Heart left ventricle (tissue), 16 donors: ENCODE measurements around the gene C1orf116. TPM values are rescaled to one million over a fixed set of nuclear protein-coding genes. Genes with fewer than 3 reads are reported as not detected.

Source experiments
- ATAC-seq, 4 donors: fragments of 200-7000 bp; cut with Tn5 transposase; one replicate each; pipeline ENCODE4 v1.9.1; 2020 to 2022; ENCODE audit warnings: moderate library complexity in 4 of 4, mild to moderate bottlenecking in 3 of 4, moderate number of reproducible peaks in 1 of 4
- DNase-seq, 5 donors: peaks; one replicate each; pipeline ENCODE4 v3.0.0-alpha.2; 2020
- H3K27ac ChIP-seq, 12 donors: fragments of 200-600 bp; sonication (generic) in 4 of 12; one replicate each; pipeline versions ENCODE4 v1.5.0 to v1.8.0; 2016 to 2022; ENCODE audit warnings: mild to moderate bottlenecking in 2 of 12
- H3K27me3 ChIP-seq, 9 donors: fragments of 200-600 bp; sonication (generic) in 2 of 9; one replicate each; pipeline versions ENCODE4 v1.5.1 to v1.8.0; 2016 to 2022; ENCODE audit warnings: mild to moderate bottlenecking in 3 of 9
- H3K36me3 ChIP-seq, 9 donors: fragments of 200-600 bp; sonication (generic) in 2 of 9; one replicate each; pipeline versions ENCODE4 v1.5.0 to v1.8.0; 2018 to 2022; ENCODE audit warnings: mild to moderate bottlenecking in 2 of 9
- H3K4me1 ChIP-seq, 12 donors: fragments of 200-600 bp; sonication (generic) in 4 of 12; one replicate each; pipeline versions ENCODE4 v1.5.0 to v1.8.0; 2016 to 2022; ENCODE audit warnings: mild to moderate bottlenecking in 3 of 12
- H3K4me3 ChIP-seq, 12 donors: fragments of 200-600 bp; sonication (generic) in 4 of 12; one replicate each; pipeline versions ENCODE4 v1.5.0 to v1.8.0; 2017 to 2022; ENCODE audit warnings: mild to moderate bottlenecking in 9 of 12, moderate library complexity in 4 of 12
- H3K9me3 ChIP-seq, 12 donors: fragments of 200-600 bp; sonication (generic) in 4 of 12; one replicate each; pipeline versions ENCODE4 v1.5.0 to v1.8.0; 2016 to 2022; ENCODE audit warnings: mild to moderate bottlenecking in 1 of 12
- CTCF ChIP-seq, 12 donors: fragments of 200-600 bp; sonication (generic) in 4 of 12; IDR thresholded peaks; one replicate each; pipeline versions ENCODE4 v1.5.0 to v1.8.0; 2018 to 2022; ENCODE audit warnings: antibody characterized with exemption in 12 of 12, mild to moderate bottlenecking in 5 of 12
- POLR2A ChIP-seq, 2 donors: fragments of 450-650 bp; IDR thresholded peaks; one replicate each; pipeline ENCODE4 v1.6.1; 2017; ENCODE audit warnings: antibody characterized with exemption in 2 of 2, mild to moderate bottlenecking in 2 of 2, moderate library complexity in 2 of 2
- WGBS, 4 donors: extraction: QIAGEN DNeasy Blood & Tissue Kit in 2 of 4; methylation state at CpG; one replicate each; pipeline versions ENCODE4 v1.1.5 to v1.1.7; 2013 to 2018; 5-methylcytosine and 5-hydroxymethylcytosine counted together
- intact Hi-C, 10 donors: fragments of 100-400 bp; cut with DNase I; formaldehyde crosslinking; loops; one replicate each; pipeline versions ENCODE4 v1.11.1 to v1.14.2; 2022
- polyA plus RNA-seq, 2 donors: library from polyadenylated mRNA; stranded (reverse); fragments of 200-250 nt; gene quantifications; one replicate each; pipeline ENCODE4 v1.2.3, GENCODE V29; 2013
- total RNA-seq, 9 donors: library from RNA; depleted of rRNA in 2 of 9; stranded (reverse); fragments of >200 nt in 2 of 9; fragmentation: NEBNext Ultra II Directional in 3 of 9; extraction: Animal tissue kit (Norgen Biotek cat#: 25700) in 3 of 9; gene quantifications; one replicate each; pipeline versions ENCODE4 v1.1.0 to v1.2.4, GENCODE V29; 2016 to 2023
- donor health status: ischemic (EF 13 %, LVEDD 7.1; RV severe dilation, severe dysfunction).
- donor health status: healthy with polysubstance abuse.
- donor health status: DM: no; HTN: yes; CAD: no.
- donor health status: DM: no; HTN: no; CAD: no.
- donor health status: ischemic (EF 25% LVEDD 6.9; RV normal size, moderate dysfunction).
- donor health status: ischemic (EF 25% LVEDD 5.7; RV mildly dilated, moderate dysfunction).
- donor health status: healthy.
- donor health status: DM: yes; HTN: yes; CAD: no.
- donor health status: ischemic (EF 35%, LVEDD 5.7; RV mildly dilated, moderate dysfunction).
- donor health status: nonischemic (EF 11% LVEDD 7.7; RV severe dilation, severe dysfunction).
- donor health status: DM: yes; HTN: yes; CAD: no.
- donor health status: PGD.
- donor health status: ischemic (EF 29% LVEDD 5.4; RV normal size, mild dysfunction).
- donor health status: nonischemic (EF 23%, LVEDD 6.1; RV moderate dilation, normal function).

The C1orf116 gene
- total and polyA plus RNA-seq, 11 donors, result 0.08 to 3.3 (median 0.60) TPM

GRCh38 chr1:207060596-207060995 is 28.0 kb upstream of the C1orf116 start:
- TF ChIP-seq POLR2A (IDR thresholded peaks at IDR 0.05) (no peak), CTCF (IDR thresholded peaks at IDR 0.05) (no peak)
- WGBS, 4 donors, result 64 to 95% (median 83%) methylated on average over 3 of the region's 3 CpGs
- intact Hi-C loops, result no loop called here
- ATAC-seq (no peak), DNase-seq (no peak)
- Histone ChIP-seq H3K27me3 (no peaks in the 10 kb centered on the region), H3K9me3 (no peaks in the 10 kb centered on the region), H3K4me3 (no peak overlapping the region), H3K36me3 (peaks cover 0 to 60% (median 45%) of the 10 kb centered on the region in 9 donors), H3K27ac (peak overlapping the region in 6 of 12 donors; percentile 73 to 95 (median 86)), H3K4me1 (peaks cover 0 to 66% (median 15%) of the 10 kb centered on the region in 12 donors)

GRCh38 chr1:207059881-207060280 is 27.3 kb upstream of the C1orf116 start:
- Histone ChIP-seq H3K27ac (peak overlapping the region in 10 of 12 donors; percentile 57 to 97 (median 86)), H3K27me3 (no peaks in the 10 kb centered on the region), H3K36me3 (peaks cover 0 to 52% (median 38%) of the 10 kb centered on the region in 9 donors), H3K4me3 (no peak overlapping the region), H3K4me1 (peaks cover 0 to 68% (median 16%) of the 10 kb centered on the region in 12 donors), H3K9me3 (no peaks in the 10 kb centered on the region)
- peak in 1 of 4 donors; percentile 17 for ATAC-seq
- intact Hi-C loops, result loop anchor here in 1 of 10 donors (10.0 kb wide), 1 partner anchor 255 kb away; no protein-coding TSS in a partner anchor
- TF ChIP-seq CTCF (IDR thresholded peaks at IDR 0.05), result no peak
- no peak for TF ChIP-seq POLR2A (IDR thresholded peaks at IDR 0.05)
- DNase-seq, result no peak
- 25 to 49% (median 39%) methylated on average over 4 of the region's 4 CpGs for WGBS, 4 donors

- no peak overlapping the region for H3K4me3 ChIP-seq
- peak in 1 of 12 donors; percentile 9 for TF ChIP-seq CTCF (IDR thresholded peaks at IDR 0.05)
- TF ChIP-seq POLR2A (IDR thresholded peaks at IDR 0.05), result no peak
- intact Hi-C loops, result loop anchor here in 1 of 10 donors (10.0 kb wide), 1 partner anchor 256 kb away; no protein-coding TSS in a partner anchor
- H3K27ac ChIP-seq, result peak overlapping the region in 11 of 12 donors; percentile 57 to 97 (median 84)
- peak; percentile 14 to 22 (median 20) for ATAC-seq
- H3K36me3 ChIP-seq, result peaks cover 0 to 48% (median 34%) of the 10 kb centered on the region in 9 donors
- H3K4me1 ChIP-seq, result peaks cover 0 to 70% (median 18%) of the 10 kb centered on the region in 12 donors
- no peaks in the 10 kb centered on the region for H3K9me3 ChIP-seq
- no peak for DNase-seq
- 65 to 76% (median 72%) methylated on average over 6 of the region's 6 CpGs for WGBS, 4 donors
- H3K27me3 ChIP-seq, result no peaks in the 10 kb centered on the region
Measured at GRCh38 chr1:207058878-207059867, 26.6 kb upstream of the C1orf116 start.

GRCh38 chr1:207058252-207058651 is 25.7 kb upstream of the C1orf116 start:
- ATAC-seq, result peak in 3 of 4 donors; percentile 53 to 66 (median 54)
- intact Hi-C loops, result loop anchor here in 1 of 10 donors (10.0 kb wide), 1 partner anchor 257 kb away; no protein-coding TSS in a partner anchor
- H3K9me3 ChIP-seq, result no peaks in the 10 kb centered on the region
- peak in 1 of 5 donors; percentile 42 for DNase-seq
- peak overlapping the region in 11 of 12 donors; percentile 57 to 97 (median 84) for H3K27ac ChIP-seq
- peaks cover 0 to 75% (median 21%) of the 10 kb centered on the region in 12 donors for H3K4me1 ChIP-seq
- no peaks in the 10 kb centered on the region for H3K27me3 ChIP-seq
- H3K4me3 ChIP-seq, result no peak overlapping the region
- peaks cover 0 to 40% (median 30%) of the 10 kb centered on the region in 9 donors for H3K36me3 ChIP-seq
- TF ChIP-seq POLR2A (IDR thresholded peaks at IDR 0.05) (no peak), CTCF (IDR thresholded peaks at IDR 0.05) (no peak)
- 50 to 63% (median 61%) methylated on average over 4 of the region's 4 CpGs for WGBS, 4 donors
